WTC11 (cell line): ENCODE results near the gene UGT1A8.

Experiments used
- ATF6 ChIP-seq: sonication (generic); formaldehyde crosslinking; IDR thresholded peaks from 2 replicates; pipeline ENCODE4 v1.8.1; 2023; ENCODE audit warnings: mild to moderate bottlenecking, missing genetic modification reagents
- CREB1 ChIP-seq: sonication (generic); formaldehyde crosslinking; IDR thresholded peaks from 2 replicates; pipeline ENCODE4 v1.8.0; 2023; ENCODE audit warnings: mild to moderate bottlenecking, missing genetic modification reagents
- CTCF ChIP-seq: fragments of 200-600 bp; IDR thresholded peaks from 2 replicates; pipeline ENCODE4 v1.8.0; 2022; ENCODE audit warnings: antibody characterized with exemption
- ERG ChIP-seq: fragments of 250-450 bp; sonication (Bioruptor Pico); IDR thresholded peaks from 2 replicates; pipeline ENCODE4 v1.8.0; 2021; ENCODE audit warnings: mild to moderate bottlenecking
- IRF2 ChIP-seq: sonication (generic); formaldehyde crosslinking; IDR thresholded peaks from 2 replicates; pipeline ENCODE4 v1.8.0; 2022; ENCODE audit warnings: low read depth, missing genetic modification reagents, borderline replicate concordance
- SMAD4 ChIP-seq: sonication (generic); formaldehyde crosslinking; IDR thresholded peaks from 2 replicates; pipeline ENCODE4 v1.8.0; 2022; ENCODE audit warnings: mild to moderate bottlenecking, missing genetic modification reagents
- TF ChIP-seq, protein P1 (sequence below): sonication (generic); formaldehyde crosslinking; IDR thresholded peaks from 2 replicates; pipeline ENCODE4 v1.8.1; 2022; ENCODE audit warnings: low read depth, missing genetic modification reagents, borderline replicate concordance
- TF ChIP-seq, protein P2 (sequence below): sonication (generic); formaldehyde crosslinking; IDR thresholded peaks from 2 replicates; pipeline ENCODE4 v1.8.0; 2022; ENCODE audit warnings: mild to moderate bottlenecking, missing genetic modification reagents

- TF ChIP-seq CTCF, result no peak; the same call in 1 of the 2 replicates
- TF ChIP-seq, protein P1, sequence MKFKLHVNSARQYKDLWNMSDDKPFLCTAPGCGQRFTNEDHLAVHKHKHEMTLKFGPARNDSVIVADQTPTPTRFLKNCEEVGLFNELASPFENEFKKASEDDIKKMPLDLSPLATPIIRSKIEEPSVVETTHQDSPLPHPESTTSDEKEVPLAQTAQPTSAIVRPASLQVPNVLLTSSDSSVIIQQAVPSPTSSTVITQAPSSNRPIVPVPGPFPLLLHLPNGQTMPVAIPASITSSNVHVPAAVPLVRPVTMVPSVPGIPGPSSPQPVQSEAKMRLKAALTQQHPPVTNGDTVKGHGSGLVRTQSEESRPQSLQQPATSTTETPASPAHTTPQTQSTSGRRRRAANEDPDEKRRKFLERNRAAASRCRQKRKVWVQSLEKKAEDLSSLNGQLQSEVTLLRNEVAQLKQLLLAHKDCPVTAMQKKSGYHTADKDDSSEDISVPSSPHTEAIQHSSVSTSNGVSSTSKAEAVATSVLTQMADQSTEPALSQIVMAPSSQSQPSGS (CRISPR knock-in tag), result no peak
- TF ChIP-seq ERG, result no peak
- TF ChIP-seq ATF6 (CRISPR knock-in tag), result no peak
- TF ChIP-seq CREB1, result no peak
- TF ChIP-seq, protein P2, sequence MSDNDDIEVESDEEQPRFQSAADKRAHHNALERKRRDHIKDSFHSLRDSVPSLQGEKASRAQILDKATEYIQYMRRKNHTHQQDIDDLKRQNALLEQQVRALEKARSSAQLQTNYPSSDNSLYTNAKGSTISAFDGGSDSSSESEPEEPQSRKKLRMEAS (CRISPR knock-in tag), result no peak
- no peak for TF ChIP-seq SMAD4 (CRISPR knock-in tag)
- no peak for TF ChIP-seq IRF2 (CRISPR knock-in tag)
Observed at GRCh38 chr2:233674995-233675394, 57.6 kb downstream of the UGT1A8 start.
